Neural progenitor cell (in vitro differentiated cells): Measurements from ENCODE around the gene KANK4. TPM values are rescaled to one million over a fixed set of nuclear protein-coding genes. Genes with fewer than 3 reads are reported as not detected.

Experiments used
- DNase-seq: peaks from one replicate; pipeline ENCODE4 v3.0.0-alpha.2; 2016; ENCODE audit warnings: low spot score
- H2AFZ ChIP-seq: fragments of 200-600 bp; sonication (generic); replicated peaks from 2 replicates; pipeline ENCODE4 v1.6.1; 2016; ENCODE audit warnings: antibody characterized with exemption
- H3F3A ChIP-seq: fragments of 200-600 bp; sonication (generic); 2 replicates; pipeline ENCODE4 v1.6.1; 2016; ENCODE audit warnings: antibody characterized with exemption, low read depth
- H3K27ac ChIP-seq: fragments of 200-600 bp; sonication (generic); 2 replicates; pipeline ENCODE4 v1.5.1; 2016; ENCODE audit warnings: mild to moderate bottlenecking
- H3K27me3 ChIP-seq: fragments of 200-600 bp; sonication (generic); 2 replicates; pipeline ENCODE4 v1.6.1; 2016; ENCODE audit warnings: mild to moderate bottlenecking, moderate library complexity
- H3K36me3 ChIP-seq: fragments of 200-600 bp; sonication (generic); 2 replicates; pipeline ENCODE4 v1.5.1; 2016
- H3K4me1 ChIP-seq: fragments of 200-600 bp; sonication (generic); 2 replicates; pipeline ENCODE4 v1.6.1; 2016; ENCODE audit warnings: mixed run types
- H3K4me2 ChIP-seq: fragments of 200-600 bp; sonication (generic); 2 replicates; pipeline ENCODE4 v1.6.1; 2016
- H3K4me3 ChIP-seq: fragments of 200-600 bp; sonication (generic); 2 replicates; pipeline ENCODE4 v1.5.1; 2016
- H3K79me2 ChIP-seq: fragments of 200-600 bp; sonication (generic); 2 replicates; pipeline ENCODE4 v1.6.1; 2016; ENCODE audit warnings: low read depth
- H3K9ac ChIP-seq: fragments of 200-600 bp; sonication (generic); 2 replicates; pipeline ENCODE4 v1.6.1; 2016
- H3K9me3 ChIP-seq: fragments of 200-600 bp; sonication (generic); 2 replicates; pipeline ENCODE4 v1.5.1; 2016; ENCODE audit warnings: low read depth
- H4K20me1 ChIP-seq: fragments of 200-600 bp; sonication (generic); 2 replicates; pipeline ENCODE4 v1.6.1; 2016; ENCODE audit warnings: low read depth
- H3K27ac Mint-ChIP-seq: 3 replicates; pipeline ENCODE4 v1.8.0; 2021; ENCODE audit warnings: mixed read lengths
- H3K27me3 Mint-ChIP-seq: 2 replicates; pipeline ENCODE4 v1.8.0; 2022; ENCODE audit warnings: low read depth, mild to moderate bottlenecking, inconsistent platforms, moderate library complexity, mixed read lengths; ENCODE audit not compliant: insufficient read depth
- H3K36me3 Mint-ChIP-seq: 3 replicates; pipeline ENCODE4 v1.8.0; 2021; ENCODE audit warnings: mixed read lengths
- H3K4me1 Mint-ChIP-seq: 3 replicates; pipeline ENCODE4 v1.8.0; 2021; ENCODE audit warnings: mixed read lengths
- H3K4me3 Mint-ChIP-seq: 3 replicates; pipeline ENCODE4 v1.8.0; 2021; ENCODE audit warnings: mild to moderate bottlenecking, moderate library complexity, mixed read lengths
- H3K9me3 Mint-ChIP-seq: 3 replicates; pipeline ENCODE4 v1.8.0; 2020; ENCODE audit warnings: mixed read lengths
- EZH2 ChIP-seq: fragments of 200-600 bp; sonication (generic); IDR thresholded peaks from 2 replicates; pipeline ENCODE4 v1.6.1; 2017; ENCODE audit warnings: antibody characterized with exemption, mild to moderate bottlenecking, moderate library complexity
- EZH2phosphoT487 ChIP-seq: fragments of 200-600 bp; sonication (generic); IDR thresholded peaks from 2 replicates; pipeline ENCODE4 v1.6.1; 2017; ENCODE audit warnings: antibody characterized with exemption
- total RNA-seq: library from RNA; depleted of rRNA; stranded (reverse); fragments of >200 nt; gene quantifications from 2 replicates; pipeline ENCODE4 v1.2.3, GENCODE V29; 2015; ENCODE audit warnings: low replicate concordance
- TF ChIP-seq, protein P1 (sequence below): fragments of 200-600 bp; sonication (generic); IDR thresholded peaks from 2 replicates; pipeline ENCODE4 v1.5.1; 2017; ENCODE audit warnings: antibody characterized with exemption, mild to moderate bottlenecking

Gene KANK4
- total RNA-seq, 1 donor from 2014 or later: not detected

DNA sequence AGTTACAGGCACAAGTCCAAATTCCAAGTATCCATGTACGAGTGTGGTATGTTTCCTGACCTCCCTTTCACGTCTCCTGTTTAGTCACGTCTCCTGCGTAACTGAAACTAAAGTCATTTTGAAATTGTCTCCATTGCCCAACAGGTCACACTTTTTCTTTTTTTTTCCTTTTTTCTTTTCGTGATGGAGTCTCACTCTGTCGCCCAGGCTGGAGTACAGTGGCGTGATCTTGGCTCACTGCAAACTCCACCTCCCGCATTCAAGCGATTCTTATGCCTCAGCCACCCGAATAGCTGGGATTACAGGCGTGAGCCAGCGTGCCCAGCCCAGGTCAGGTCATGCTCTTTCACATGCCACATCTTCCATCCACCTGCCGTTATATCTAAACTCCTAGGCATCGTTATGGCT lies 86.4 kb downstream of the KANK4 start:
- Mint-ChIP-seq H3K4me3 (no peak overlapping the region), H3K27me3 (peaks cover 2% of the 10 kb centered on the region), H3K36me3 (no peaks in the 10 kb centered on the region), H3K27ac (no peak overlapping the region), H3K4me1 (peaks cover 35% of the 10 kb centered on the region), H3K9me3 (no peaks in the 10 kb centered on the region)
- no peak for DNase-seq
- H2AFZ ChIP-seq: no peak overlapping the region
- TF ChIP-seq EZH2phosphoT487 (no peak), EZH2 (no peak)
- TF ChIP-seq, protein P1, sequence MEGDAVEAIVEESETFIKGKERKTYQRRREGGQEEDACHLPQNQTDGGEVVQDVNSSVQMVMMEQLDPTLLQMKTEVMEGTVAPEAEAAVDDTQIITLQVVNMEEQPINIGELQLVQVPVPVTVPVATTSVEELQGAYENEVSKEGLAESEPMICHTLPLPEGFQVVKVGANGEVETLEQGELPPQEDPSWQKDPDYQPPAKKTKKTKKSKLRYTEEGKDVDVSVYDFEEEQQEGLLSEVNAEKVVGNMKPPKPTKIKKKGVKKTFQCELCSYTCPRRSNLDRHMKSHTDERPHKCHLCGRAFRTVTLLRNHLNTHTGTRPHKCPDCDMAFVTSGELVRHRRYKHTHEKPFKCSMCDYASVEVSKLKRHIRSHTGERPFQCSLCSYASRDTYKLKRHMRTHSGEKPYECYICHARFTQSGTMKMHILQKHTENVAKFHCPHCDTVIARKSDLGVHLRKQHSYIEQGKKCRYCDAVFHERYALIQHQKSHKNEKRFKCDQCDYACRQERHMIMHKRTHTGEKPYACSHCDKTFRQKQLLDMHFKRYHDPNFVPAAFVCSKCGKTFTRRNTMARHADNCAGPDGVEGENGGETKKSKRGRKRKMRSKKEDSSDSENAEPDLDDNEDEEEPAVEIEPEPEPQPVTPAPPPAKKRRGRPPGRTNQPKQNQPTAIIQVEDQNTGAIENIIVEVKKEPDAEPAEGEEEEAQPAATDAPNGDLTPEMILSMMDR: no peak
- peaks cover 3% of the 10 kb centered on the region for H3K4me1 ChIP-seq
- no peaks in the 10 kb centered on the region for H4K20me1 ChIP-seq
- no peaks in the 10 kb centered on the region for H3K36me3 ChIP-seq
- H3K4me2 ChIP-seq: no peak overlapping the region
- no peak overlapping the region for H3K9ac ChIP-seq
- H3F3A ChIP-seq: no peaks in the 10 kb centered on the region
- no peak overlapping the region for H3K4me3 ChIP-seq
- no peaks in the 10 kb centered on the region for H3K27me3 ChIP-seq
- H3K27ac ChIP-seq: no peak overlapping the region
- no peaks in the 10 kb centered on the region for H3K79me2 ChIP-seq
- H3K9me3 ChIP-seq: no peaks in the 10 kb centered on the region

DNA sequence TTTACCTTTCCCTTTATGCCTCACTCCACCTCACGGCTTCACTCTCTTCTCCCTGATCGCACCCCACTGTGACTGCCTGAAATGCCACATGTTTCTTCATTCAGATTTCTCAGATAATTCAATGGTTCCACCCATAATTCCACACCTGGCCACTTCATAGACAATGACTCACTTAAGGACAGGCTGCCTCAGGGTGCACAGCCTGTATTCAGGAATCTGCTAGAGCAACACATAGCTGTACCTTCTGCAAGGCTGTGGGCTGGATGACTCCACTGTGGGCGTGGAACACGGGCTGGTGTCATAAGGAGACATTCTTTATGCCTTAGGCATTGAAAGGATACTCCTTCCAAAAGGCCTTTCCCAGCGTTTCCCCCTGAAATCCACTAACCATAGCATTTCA lies 88.5 kb downstream of the KANK4 start:
- H3K4me1 Mint-ChIP-seq: peaks cover 21% of the 10 kb centered on the region
- Histone ChIP-seq H3K27ac (no peak overlapping the region), H3K79me2 (no peaks in the 10 kb centered on the region), H3K9me3 (no peaks in the 10 kb centered on the region), H3K4me2 (no peak overlapping the region), H3K9ac (no peak overlapping the region), H3F3A (no peaks in the 10 kb centered on the region), H3K27me3 (no peaks in the 10 kb centered on the region), H3K4me3 (no peak overlapping the region), H2AFZ (no peak overlapping the region), H4K20me1 (no peaks in the 10 kb centered on the region), H3K36me3 (no peaks in the 10 kb centered on the region), H3K4me1 (no peaks in the 10 kb centered on the region)
- no peak for TF ChIP-seq EZH2phosphoT487
- TF ChIP-seq, protein P1: no peak
- TF ChIP-seq EZH2: no peak
- H3K27me3 Mint-ChIP-seq: peaks cover 2% of the 10 kb centered on the region
- no peak for DNase-seq
- no peak overlapping the region for H3K4me3 Mint-ChIP-seq
- no peaks in the 10 kb centered on the region for H3K9me3 Mint-ChIP-seq
- H3K36me3 Mint-ChIP-seq: no peaks in the 10 kb centered on the region
- no peak overlapping the region for H3K27ac Mint-ChIP-seq

DNA sequence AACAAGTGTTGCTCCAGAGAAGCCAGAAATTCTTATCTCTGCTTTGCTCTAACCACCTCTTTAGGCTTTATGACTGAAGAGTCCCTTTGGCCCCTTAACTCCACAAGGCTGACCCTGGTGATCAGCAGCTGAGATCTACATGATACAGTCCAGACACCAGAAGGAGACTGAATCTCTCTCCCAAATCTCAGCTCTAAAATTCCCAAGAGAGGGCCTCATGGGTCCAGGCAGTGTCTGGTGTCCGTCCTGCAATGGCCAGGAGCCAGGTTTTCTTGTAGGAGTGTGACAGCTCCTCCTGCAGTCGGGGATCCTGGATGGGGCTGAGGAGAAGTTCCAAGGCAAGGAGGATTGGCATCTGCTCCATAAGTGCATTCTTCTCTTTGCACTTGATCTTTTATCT lies 89.3 kb downstream of the KANK4 start:
- Mint-ChIP-seq H3K27me3 (peaks cover 2% of the 10 kb centered on the region), H3K27ac (peak overlapping the region; percentile 14), H3K4me1 (peaks cover 19% of the 10 kb centered on the region), H3K4me3 (no peak overlapping the region), H3K36me3 (no peaks in the 10 kb centered on the region), H3K9me3 (no peaks in the 10 kb centered on the region)
- Histone ChIP-seq H4K20me1 (no peaks in the 10 kb centered on the region), H3K4me1 (no peaks in the 10 kb centered on the region), H3K36me3 (no peaks in the 10 kb centered on the region), H3K9me3 (no peaks in the 10 kb centered on the region), H3K79me2 (no peaks in the 10 kb centered on the region), H3K9ac (no peak overlapping the region), H2AFZ (no peak overlapping the region), H3K4me3 (no peak overlapping the region), H3K4me2 (no peak overlapping the region), H3F3A (no peaks in the 10 kb centered on the region), H3K27me3 (no peaks in the 10 kb centered on the region), H3K27ac (no peak overlapping the region)
- no peak for TF ChIP-seq EZH2phosphoT487
- no peak for TF ChIP-seq EZH2
- TF ChIP-seq, protein P1: no peak
- DNase-seq: no peak
